K562 (cell line): ENCODE results near the gene SEZ6. TPM values are rescaled to one million over a fixed set of nuclear protein-coding genes. Genes with fewer than 3 reads are reported as not detected.

Experiments
- CCNT2 ChIP-seq: IDR thresholded peaks from 2 replicates; pipeline ENCODE4 v1.6.1; 2011; ENCODE audit warnings: borderline replicate concordance, low read depth, mild to moderate bottlenecking, moderate library complexity, mixed read lengths, low read length; ENCODE audit not compliant: insufficient read length; ENCODE audit errors: extremely low read depth
- HMGN3 ChIP-seq: IDR thresholded peaks from 2 replicates; pipeline ENCODE4 v1.6.1; 2011; ENCODE audit warnings: borderline replicate concordance, low read depth, mild to moderate bottlenecking, mixed read lengths, low read length; ENCODE audit not compliant: insufficient read length; ENCODE audit errors: extremely low read depth
- MYC ChIP-seq, 2 experiments: fragments of 250-450 bp in 1 of 2; sonication (Bioruptor Pico) in 1 of 2; IDR thresholded peaks; 2 replicates each; pipeline versions ENCODE4 v1.5.1 to v1.6.1; 2012 to 2021; ENCODE audit warnings: low read depth in 2 of 2, borderline replicate concordance in 1 of 2, improper control_type of control experiment in 1 of 2, low read length in 1 of 2, mild to moderate bottlenecking in 1 of 2, moderate library complexity in 1 of 2
- NCOA2 ChIP-seq, 2 experiments: fragments of 450-650 bp; IDR thresholded peaks; 2 replicates each; pipeline ENCODE4 v1.6.1; 2018; ENCODE audit warnings: mild to moderate bottlenecking in 2 of 2, moderate library complexity in 1 of 2; ENCODE audit not compliant: partially characterized antibody in 2 of 2
- NR2F6 ChIP-seq: fragments of 450-650 bp; formaldehyde crosslinking; IDR thresholded peaks from 2 replicates; pipeline ENCODE4 v1.4.0; 2020; ENCODE audit warnings: mild to moderate bottlenecking
- NUFIP1 ChIP-seq: fragments of 450-650 bp; IDR thresholded peaks from 2 replicates; pipeline ENCODE4 v1.6.1; 2018; ENCODE audit not compliant: partially characterized antibody
- PHB ChIP-seq: fragments of 250-450 bp; sonication (Bioruptor Pico); IDR thresholded peaks from 2 replicates; pipeline ENCODE4 v1.5.0; 2021
- POLR2AphosphoS2 ChIP-seq: IDR thresholded peaks from 2 replicates; pipeline ENCODE4 v1.6.1; 2012; ENCODE audit warnings: low read length, improper control_type of control experiment
- POU5F1 ChIP-seq: fragments of 150-350 bp; IDR thresholded peaks from 2 replicates; pipeline ENCODE4 v1.6.1; 2014; ENCODE audit warnings: borderline replicate concordance, low read length, low read depth, mild to moderate bottlenecking; ENCODE audit not compliant: partially characterized antibody
- PRMT5 ChIP-seq: sonication (generic); formaldehyde crosslinking; IDR thresholded peaks from 2 replicates; pipeline ENCODE4 v1.5.0; 2020; ENCODE audit warnings: missing genetic modification reagents
- RBBP5 ChIP-seq: fragments of 200-600 bp; sonication (generic); IDR thresholded peaks from 2 replicates; pipeline ENCODE4 v1.6.1; 2012; ENCODE audit warnings: borderline replicate concordance, mild to moderate bottlenecking, low read length, control low read depth, inconsistent platforms; ENCODE audit not compliant: insufficient read depth, poor library complexity, severe bottlenecking
- SRF ChIP-seq, 2 experiments: fragments of 250-450, 450-650 bp in 1 of 2; sonication (Bioruptor Pico) in 1 of 2; sonication (generic) in 1 of 2; formaldehyde crosslinking; IDR thresholded peaks; 2 replicates each; pipeline versions ENCODE4 v1.5.0 to v1.5.1; 2020 to 2022; ENCODE audit warnings: mild to moderate bottlenecking in 1 of 2, missing genetic modification reagents in 1 of 2
- SRSF7 ChIP-seq: fragments of 200-400 bp; formaldehyde crosslinking; optimal IDR thresholded peaks from 2 replicates; pipeline ENCODE3; 2017; ENCODE audit warnings: mild to moderate bottlenecking, low read depth, low read length
- ZBTB17 ChIP-seq: fragments of 450-650 bp; formaldehyde crosslinking; IDR thresholded peaks from 2 replicates; pipeline ENCODE4 v1.4.0; 2020; ENCODE audit warnings: mild to moderate bottlenecking
- ZNF408 ChIP-seq: fragments of 250-450 bp; sonication (Bioruptor Pico); IDR thresholded peaks from 2 replicates; pipeline ENCODE4 v1.4.0; 2020; ENCODE audit warnings: low read depth, mild to moderate bottlenecking, moderate library complexity
- polyA plus RNA-seq, 8 experiments: library from polyadenylated mRNA; depleted of rRNA in 4 of 8; stranded (reverse) in 5 of 8; unstranded in 3 of 8; fragments of >200 nt; fragmentation: Nextera tagmentation in 2 of 8; fragmentation: Illumina TruSeq in 1 of 8; extraction: Ambion mirVana in 2 of 8; extraction: Trizol in 1 of 8; gene quantifications; 2 replicates each; pipeline versions ENCODE4 v1.2.1 to v1.2.3, GENCODE V29; 2011 to 2014; ENCODE audit warnings: inconsistent platforms in 1 of 8, missing spikeins in 1 of 8
- total RNA-seq, 7 experiments: library from RNA; depleted of rRNA in 6 of 7; stranded (reverse); fragments of >200 nt in 6 of 7; fragmentation: Illumina TruSeq in 2 of 7; extraction: Trizol in 2 of 7; gene quantifications; 2 replicates each; pipeline versions ENCODE4 v1.2.1 to v1.2.3, GENCODE V29; 2011 to 2021; ENCODE audit warnings: low replicate concordance in 1 of 7
- TF ChIP-seq, protein P1 (sequence below): fragments of 250-450 bp; sonication (Bioruptor Pico); IDR thresholded peaks from 2 replicates; pipeline ENCODE4 v1.9.0; 2021; ENCODE audit warnings: mild to moderate bottlenecking, inconsistent platforms
- TF ChIP-seq, protein P2 (sequence below): sonication (generic); formaldehyde crosslinking; IDR thresholded peaks from 2 replicates; pipeline ENCODE4 v1.9.0; 2022; ENCODE audit warnings: mild to moderate bottlenecking, missing genetic modification reagents
- TF ChIP-seq, protein P3 (sequence below): fragments of 250-450 bp; sonication (Bioruptor Pico); IDR thresholded peaks from 2 replicates; pipeline ENCODE4 v1.4.0; 2020; ENCODE audit warnings: mild to moderate bottlenecking, moderate library complexity, borderline replicate concordance
- TF ChIP-seq, protein P4 (sequence below): sonication (generic); formaldehyde crosslinking; IDR thresholded peaks from 2 replicates; pipeline ENCODE4 v1.8.1; 2023; ENCODE audit warnings: mild to moderate bottlenecking, missing genetic modification reagents

Gene SEZ6
- total and polyA plus RNA-seq, 9 of the 15 experiments (the other 6 are each of a cell fraction or from before 2014, with no cell fraction given), result not detected

DNA sequence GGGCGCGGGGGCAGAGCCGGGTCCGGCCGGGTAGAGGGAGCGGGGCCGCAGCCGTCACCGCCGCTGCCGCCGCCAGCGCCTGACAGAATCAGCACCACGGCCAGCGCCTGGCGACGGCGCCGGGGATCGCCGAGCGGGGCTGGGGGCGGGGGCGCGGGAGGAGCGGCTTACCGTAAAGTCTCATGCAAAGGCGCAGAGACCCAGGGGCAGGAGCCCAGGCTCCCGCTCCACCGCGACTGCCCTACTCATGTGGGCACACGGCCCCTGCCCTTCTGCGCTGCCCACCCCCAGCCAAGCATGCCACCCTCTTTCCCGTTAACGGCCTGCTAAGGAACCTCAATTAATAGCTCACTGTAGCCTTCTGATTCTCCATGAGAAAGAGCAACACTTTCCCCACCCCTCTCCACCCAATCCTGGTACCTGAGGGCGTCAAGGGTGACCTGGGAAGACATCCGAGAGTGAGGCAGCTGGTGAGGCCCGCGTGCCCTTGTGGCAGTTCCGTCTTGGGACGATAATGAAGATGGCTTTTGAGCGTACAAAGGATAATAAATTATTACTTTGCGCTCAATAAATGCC is at the start of gene SEZ6 (continued):
- TF ChIP-seq, protein P1, sequence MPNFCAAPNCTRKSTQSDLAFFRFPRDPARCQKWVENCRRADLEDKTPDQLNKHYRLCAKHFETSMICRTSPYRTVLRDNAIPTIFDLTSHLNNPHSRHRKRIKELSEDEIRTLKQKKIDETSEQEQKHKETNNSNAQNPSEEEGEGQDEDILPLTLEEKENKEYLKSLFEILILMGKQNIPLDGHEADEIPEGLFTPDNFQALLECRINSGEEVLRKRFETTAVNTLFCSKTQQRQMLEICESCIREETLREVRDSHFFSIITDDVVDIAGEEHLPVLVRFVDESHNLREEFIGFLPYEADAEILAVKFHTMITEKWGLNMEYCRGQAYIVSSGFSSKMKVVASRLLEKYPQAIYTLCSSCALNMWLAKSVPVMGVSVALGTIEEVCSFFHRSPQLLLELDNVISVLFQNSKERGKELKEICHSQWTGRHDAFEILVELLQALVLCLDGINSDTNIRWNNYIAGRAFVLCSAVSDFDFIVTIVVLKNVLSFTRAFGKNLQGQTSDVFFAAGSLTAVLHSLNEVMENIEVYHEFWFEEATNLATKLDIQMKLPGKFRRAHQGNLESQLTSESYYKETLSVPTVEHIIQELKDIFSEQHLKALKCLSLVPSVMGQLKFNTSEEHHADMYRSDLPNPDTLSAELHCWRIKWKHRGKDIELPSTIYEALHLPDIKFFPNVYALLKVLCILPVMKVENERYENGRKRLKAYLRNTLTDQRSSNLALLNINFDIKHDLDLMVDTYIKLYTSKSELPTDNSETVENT (CRISPR knock-in tag), result no peak
- TF ChIP-seq, protein P2, sequence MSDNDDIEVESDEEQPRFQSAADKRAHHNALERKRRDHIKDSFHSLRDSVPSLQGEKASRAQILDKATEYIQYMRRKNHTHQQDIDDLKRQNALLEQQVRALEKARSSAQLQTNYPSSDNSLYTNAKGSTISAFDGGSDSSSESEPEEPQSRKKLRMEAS (CRISPR knock-in tag), result no peak
- no peak for TF ChIP-seq NUFIP1
- TF ChIP-seq SRSF7, result no peak
- no peak for TF ChIP-seq POLR2AphosphoS2
- TF ChIP-seq HMGN3, result peak; percentile 19
- no peak for TF ChIP-seq NCOA2 (IDR thresholded peaks at IDR 0.05; ENCODE audit: partially characterized antibody in 2 of 2)
- TF ChIP-seq RBBP5, result no peak
- TF ChIP-seq PHB, result no peak
- TF ChIP-seq, protein P3, sequence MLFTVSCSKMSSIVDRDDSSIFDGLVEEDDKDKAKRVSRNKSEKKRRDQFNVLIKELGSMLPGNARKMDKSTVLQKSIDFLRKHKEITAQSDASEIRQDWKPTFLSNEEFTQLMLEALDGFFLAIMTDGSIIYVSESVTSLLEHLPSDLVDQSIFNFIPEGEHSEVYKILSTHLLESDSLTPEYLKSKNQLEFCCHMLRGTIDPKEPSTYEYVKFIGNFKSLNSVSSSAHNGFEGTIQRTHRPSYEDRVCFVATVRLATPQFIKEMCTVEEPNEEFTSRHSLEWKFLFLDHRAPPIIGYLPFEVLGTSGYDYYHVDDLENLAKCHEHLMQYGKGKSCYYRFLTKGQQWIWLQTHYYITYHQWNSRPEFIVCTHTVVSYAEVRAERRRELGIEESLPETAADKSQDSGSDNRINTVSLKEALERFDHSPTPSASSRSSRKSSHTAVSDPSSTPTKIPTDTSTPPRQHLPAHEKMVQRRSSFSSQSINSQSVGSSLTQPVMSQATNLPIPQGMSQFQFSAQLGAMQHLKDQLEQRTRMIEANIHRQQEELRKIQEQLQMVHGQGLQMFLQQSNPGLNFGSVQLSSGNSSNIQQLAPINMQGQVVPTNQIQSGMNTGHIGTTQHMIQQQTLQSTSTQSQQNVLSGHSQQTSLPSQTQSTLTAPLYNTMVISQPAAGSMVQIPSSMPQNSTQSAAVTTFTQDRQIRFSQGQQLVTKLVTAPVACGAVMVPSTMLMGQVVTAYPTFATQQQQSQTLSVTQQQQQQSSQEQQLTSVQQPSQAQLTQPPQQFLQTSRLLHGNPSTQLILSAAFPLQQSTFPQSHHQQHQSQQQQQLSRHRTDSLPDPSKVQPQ (CRISPR knock-in tag), result no peak
- TF ChIP-seq POU5F1, result no peak
- TF ChIP-seq PRMT5 (CRISPR knock-in tag), result peak; percentile 87; the same call in 1 of the 2 replicates
- TF ChIP-seq ZNF408 (CRISPR knock-in tag), result no peak
- TF ChIP-seq ZBTB17 (CRISPR knock-in tag), result peak; percentile 75; the same call in 1 of the 2 replicates
- TF ChIP-seq, protein P4, sequence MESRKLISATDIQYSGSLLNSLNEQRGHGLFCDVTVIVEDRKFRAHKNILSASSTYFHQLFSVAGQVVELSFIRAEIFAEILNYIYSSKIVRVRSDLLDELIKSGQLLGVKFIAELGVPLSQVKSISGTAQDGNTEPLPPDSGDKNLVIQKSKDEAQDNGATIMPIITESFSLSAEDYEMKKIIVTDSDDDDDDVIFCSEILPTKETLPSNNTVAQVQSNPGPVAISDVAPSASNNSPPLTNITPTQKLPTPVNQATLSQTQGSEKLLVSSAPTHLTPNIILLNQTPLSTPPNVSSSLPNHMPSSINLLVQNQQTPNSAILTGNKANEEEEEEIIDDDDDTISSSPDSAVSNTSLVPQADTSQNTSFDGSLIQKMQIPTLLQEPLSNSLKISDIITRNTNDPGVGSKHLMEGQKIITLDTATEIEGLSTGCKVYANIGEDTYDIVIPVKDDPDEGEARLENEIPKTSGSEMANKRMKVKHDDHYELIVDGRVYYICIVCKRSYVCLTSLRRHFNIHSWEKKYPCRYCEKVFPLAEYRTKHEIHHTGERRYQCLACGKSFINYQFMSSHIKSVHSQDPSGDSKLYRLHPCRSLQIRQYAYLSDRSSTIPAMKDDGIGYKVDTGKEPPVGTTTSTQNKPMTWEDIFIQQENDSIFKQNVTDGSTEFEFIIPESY, result no peak
- no peak for TF ChIP-seq NR2F6
- TF ChIP-seq SRF (CRISPR knock-in tag; IDR thresholded peaks at IDR 0.05), result peak in 1 of 2 experiments; percentile 66; a peak in 1 of 4 replicates
- TF ChIP-seq CCNT2, result peak; percentile 29
- no peak for TF ChIP-seq MYC (IDR thresholded peaks at IDR 0.05; ENCODE audit: low read depth, low read length)
- TF ChIP-seq MYC (CRISPR knock-in tag; IDR thresholded peaks at IDR 0.05; ENCODE audit: borderline replicate concordance, low read depth), result no peak
